K562 (cell line): ENCODE data around the gene TESK2. TPM values are rescaled to one million over a fixed set of nuclear protein-coding genes. Genes with fewer than 3 reads are reported as not detected.

Experiments
- ATAC-seq: fragments of 200-7000 bp; cut with Tn5 transposase; 3 replicates; pipeline ENCODE4 v1.9.1; 2020; ENCODE audit warnings: moderate library complexity
- BruUV-seq: library from RNA; stranded (reverse); fragments of 400-500 nt; replicated peaks from 2 replicates; lab custom pipeline; 2021; lab: Mats Ljungman, UMichigan
- CTCF ChIA-PET: fragments of 300-600 bp; formaldehyde crosslinking; extraction: SDS; loops from one replicate; lab custom pipeline; 2021; ENCODE audit warnings: low intra/inter-chr PET ratio; lab: Yijun Ruan, JAX
- POLR2A ChIA-PET: fragments of 300-600, 350-650 bp; sonication (Branson Sonifier 250); formaldehyde crosslinking; extraction: SDS; loops from one replicate; lab custom pipeline; 2021; ENCODE audit warnings: antibody characterized with exemption, inconsistent platforms; lab: Yijun Ruan, JAX
- DNase-seq, 4 experiments: peaks; one replicate each; pipeline versions ENCODE4 v3.0.0 to v3.0.0-alpha.2; 2011 to 2018; ENCODE audit warnings: low spot score in 3 of 4, mixed read lengths in 3 of 4; ENCODE audit errors: extremely low read depth in 1 of 4
- FAIRE-seq: peaks from 2 replicates; lab custom pipeline; 2011; peaks lifted over from hg19 to GRCh38; lab: Jason Lieb, UNC
- H2AFZ ChIP-seq: 2 replicates; pipeline ENCODE4 v1.6.0; 2011; ENCODE audit warnings: low read depth, low read length, control low read depth, inconsistent platforms
- H3K27ac ChIP-seq: fragments of 200-600 bp; 3 replicates; pipeline ENCODE4 v1.8.0; 2011; ENCODE audit warnings: low read depth, mild to moderate bottlenecking, control low read depth, inconsistent platforms, low read length, moderate library complexity, mixed read lengths; ENCODE audit errors: extremely low read depth
- H3K27me3 ChIP-seq, 2 experiments: fragments of 300-600 bp in 1 of 2; 2 replicates in 1 of 2; 3 replicates in 1 of 2; pipeline versions ENCODE4 v1.6.0 to v1.8.0; 2011; ENCODE audit warnings: inconsistent platforms in 2 of 2, low read length in 2 of 2, mild to moderate bottlenecking in 1 of 2, mixed read lengths in 1 of 2, moderate library complexity in 1 of 2; ENCODE audit not compliant: control insufficient read depth in 2 of 2, insufficient read depth in 2 of 2
- H3K36me3 ChIP-seq: fragments of 300-600 bp; 3 replicates; pipeline ENCODE4 v1.8.0; 2011; ENCODE audit warnings: mild to moderate bottlenecking, low read length, inconsistent platforms; ENCODE audit not compliant: control insufficient read depth, insufficient read depth
- H3K4me1 ChIP-seq, 2 experiments: fragments of 200-600 bp in 1 of 2; replicated peaks in 1 of 2; 2 replicates in 1 of 2; 3 replicates in 1 of 2; pipeline versions ENCODE4 v1.5.1 to v1.8.0; 2011; ENCODE audit warnings: inconsistent platforms in 2 of 2, low read length in 2 of 2, mild to moderate bottlenecking in 1 of 2, mixed read lengths in 1 of 2, moderate library complexity in 1 of 2; ENCODE audit not compliant: control insufficient read depth in 2 of 2, insufficient read depth in 2 of 2
- H3K4me2 ChIP-seq: 2 replicates; pipeline ENCODE4 v1.6.1; 2011; ENCODE audit warnings: low read length, control low read depth, inconsistent platforms, mixed read lengths; ENCODE audit not compliant: insufficient read depth
- H3K4me3 ChIP-seq: fragments of 200-600 bp; sonication (generic), shearing (Covaris generic); 2 replicates; pipeline ENCODE4 v1.5.1; 2016; ENCODE audit warnings: control low read depth, inconsistent platforms
- H3K79me2 ChIP-seq: fragments of 200-600 bp; 3 replicates; pipeline ENCODE4 v1.8.0; 2011; ENCODE audit warnings: low read length, inconsistent platforms; ENCODE audit not compliant: control insufficient read depth, insufficient read depth
- H3K9ac ChIP-seq, 2 experiments: 2 replicates each; pipeline versions ENCODE4 v1.6.0 to v1.6.1; 2011; ENCODE audit warnings: low read depth in 2 of 2, low read length in 2 of 2, control low read depth in 1 of 2, inconsistent platforms in 1 of 2, mild to moderate bottlenecking in 1 of 2, mixed read lengths in 1 of 2; ENCODE audit not compliant: insufficient read depth in 1 of 2
- H3K9me1 ChIP-seq: one replicate; pipeline ENCODE4 v1.6.0; 2011; ENCODE audit warnings: inconsistent platforms, mild to moderate bottlenecking, low read length, moderate library complexity; ENCODE audit not compliant: control insufficient read depth, insufficient read depth
- H3K9me3 ChIP-seq: replicated peaks from 2 replicates; pipeline ENCODE4 v1.5.1; 2011; ENCODE audit warnings: low read depth, low read length, inconsistent platforms; ENCODE audit not compliant: control insufficient read depth, insufficient read depth
- H4K20me1 ChIP-seq: replicated peaks from 2 replicates; pipeline ENCODE4 v1.6.1; 2011; ENCODE audit warnings: low read length, inconsistent platforms, mixed read lengths; ENCODE audit not compliant: control insufficient read depth, insufficient read depth
- CEBPB ChIP-seq: fragments of 450-650 bp; IDR thresholded peaks from 2 replicates; pipeline ENCODE4 v1.6.1; 2016; ENCODE audit warnings: missing genetic modification characterization, missing compliant biosample characterization
- CEBPG ChIP-seq, 3 experiments: fragments of 200-800 bp in 1 of 3; sonication (Bioruptor generic) in 1 of 3; sonication (generic) in 1 of 3; formaldehyde crosslinking in 1 of 3; IDR thresholded peaks in 2 of 3; conservative IDR thresholded peaks in 1 of 3; 2 replicates each; pipeline versions ENCODE4 v1.6.1 to v1.8.0; 2016 to 2022; ENCODE audit warnings: missing compliant biosample characterization in 2 of 3, missing genetic modification characterization in 2 of 3, mild to moderate bottlenecking in 1 of 3, missing genetic modification reagents in 1 of 3
- HNRNPH1 ChIP-seq: fragments of 200-400 bp; formaldehyde crosslinking; optimal IDR thresholded peaks from 2 replicates; pipeline ENCODE3; 2017; ENCODE audit warnings: low read depth, mild to moderate bottlenecking, low read length, moderate library complexity
- ILF3 ChIP-seq: fragments of 450-650 bp; IDR thresholded peaks from 2 replicates; pipeline ENCODE4 v1.6.1; 2018; ENCODE audit warnings: antibody characterized with exemption, mild to moderate bottlenecking, moderate library complexity, borderline replicate concordance
- SP1 ChIP-seq: sonication (generic); formaldehyde crosslinking; IDR thresholded peaks from 2 replicates; pipeline ENCODE4 v1.8.1; 2022; ENCODE audit warnings: mild to moderate bottlenecking, missing genetic modification reagents
- ZNF197 ChIP-seq: fragments of 200-800 bp; sonication (Bioruptor generic); IDR thresholded peaks from 2 replicates; pipeline ENCODE4 v1.6.1; 2016; ENCODE audit warnings: low read depth, missing genetic modification characterization, missing compliant biosample characterization
- WGBS: fragments of 100-300 bp; shearing (Covaris generic); methylation state at CpG from one replicate; pipeline ENCODE4 v1.1.6; 2016; ENCODE audit warnings: low coverage, mixed read lengths; ENCODE audit not compliant: insufficient coverage; ENCODE audit errors: missing lambda C conversion rate; 5-methylcytosine and 5-hydroxymethylcytosine counted together
- in situ Hi-C: fragments of 300-500 bp; cut with MboI; formaldehyde crosslinking; loops from 4 replicates; pipeline ENCODE4 v1.15.0; 2018; ENCODE audit warnings: inconsistent platforms, mixed read lengths
- intact Hi-C: fragments of 100-400 bp; cut with micrococcal nuclease; formaldehyde crosslinking; loops from 2 replicates; pipeline ENCODE4 v1.14.2; 2022
- polyA plus RNA-seq, 8 experiments: library from polyadenylated mRNA; depleted of rRNA in 4 of 8; stranded (reverse) in 5 of 8; unstranded in 3 of 8; fragments of >200 nt; fragmentation: Nextera tagmentation in 2 of 8; fragmentation: Illumina TruSeq in 1 of 8; extraction: Ambion mirVana in 2 of 8; extraction: Trizol in 1 of 8; gene quantifications; 2 replicates each; pipeline versions ENCODE4 v1.2.1 to v1.2.3, GENCODE V29; 2011 to 2014; ENCODE audit warnings: inconsistent platforms in 1 of 8, missing spikeins in 1 of 8
- total RNA-seq, 7 experiments: library from RNA; depleted of rRNA in 6 of 7; stranded (reverse); fragments of >200 nt in 6 of 7; fragmentation: Illumina TruSeq in 2 of 7; extraction: Trizol in 2 of 7; gene quantifications; 2 replicates each; pipeline versions ENCODE4 v1.2.1 to v1.2.3, GENCODE V29; 2011 to 2021; ENCODE audit warnings: low replicate concordance in 1 of 7

TESK2 gene
- total and polyA plus RNA-seq, 9 of the 15 experiments (the other 6 are each of a cell fraction or from before 2014, with no cell fraction given): 1.6 to 5.3 (median 3.7) TPM

- in situ Hi-C loops: no loop called here
- POLR2A ChIA-PET: interaction anchor here (1.7 kb wide), 1 partner anchor 10 kb away, joined by 3 read pairs; no protein-coding TSS in a partner anchor
- Histone ChIP-seq H3K9ac (no peak overlapping the region), H3K9me3 (no peaks in the 10 kb centered on the region), H2AFZ (no peak overlapping the region), H3K4me3 (no peak overlapping the region), H3K9me1 (no peaks in the 10 kb centered on the region), H3K4me1 (no peaks in the 10 kb centered on the region), H3K79me2 (no peaks in the 10 kb centered on the region), H3K27me3 (no peaks in the 10 kb centered on the region), H3K4me2 (no peak overlapping the region), H3K27ac (no peak overlapping the region), H3K36me3 (no peaks in the 10 kb centered on the region), H4K20me1 (no peaks in the 10 kb centered on the region)
- FAIRE-seq: no peak
- TF ChIP-seq SP1 (no peak), ZNF197 (CRISPR knock-in tag) (no peak), HNRNPH1 (no peak), CEBPB (tag) (peak; percentile 71), ILF3 (no peak), CEBPG (CRISPR knock-in tag; IDR thresholded peaks at IDR 0.05) (no peak), CEBPG (tag; conservative IDR thresholded peaks at IDR 0.05 in 1 of 2, IDR thresholded peaks at IDR 0.05 in 1 of 2) (peak; percentile 27 to 71; a peak in 2 of 4 replicates)
- intact Hi-C loops: no loop called here
- CTCF ChIA-PET: no interaction called here
- 48% methylated on average over 2 of the region's 2 CpGs for WGBS
- ATAC-seq: peak; percentile 25; the same call in 1 of the 3 replicates
- DNase-seq: no peak
- BruUV-seq: no TSS peak
These were observed 95.9 kb downstream of the TESK2 start for GRCh38 chr1:45395051-45395450.
